ENCODE data around the gene SLC41A3.
"Not testable (repeated sequence)": the region's sequence is repeated elsewhere in the genome, so short reads cannot be mapped to it uniquely, and the experiment has no call there.

Gene SLC41A3

GRCh38 chr3:126084768-126085180 lies 850 bp upstream of the SLC41A3 start:
- DNase-seq (ENCODE audit: insufficient read length, low spot score) = no peak
- no peak for FAIRE-seq

GRCh38 chr3:126083511-126083912 lies 412 bp downstream of the SLC41A3 start:
- FAIRE-seq (peak; percentile 55), DNase-seq (ENCODE audit: insufficient read length, low spot score) (peak; percentile 41)

GRCh38 chr3:126083138-126083445 lies 832 bp downstream of the SLC41A3 start:
- FAIRE-seq (no peak), DNase-seq (ENCODE audit: insufficient read length, low spot score) (no peak)

DNA sequence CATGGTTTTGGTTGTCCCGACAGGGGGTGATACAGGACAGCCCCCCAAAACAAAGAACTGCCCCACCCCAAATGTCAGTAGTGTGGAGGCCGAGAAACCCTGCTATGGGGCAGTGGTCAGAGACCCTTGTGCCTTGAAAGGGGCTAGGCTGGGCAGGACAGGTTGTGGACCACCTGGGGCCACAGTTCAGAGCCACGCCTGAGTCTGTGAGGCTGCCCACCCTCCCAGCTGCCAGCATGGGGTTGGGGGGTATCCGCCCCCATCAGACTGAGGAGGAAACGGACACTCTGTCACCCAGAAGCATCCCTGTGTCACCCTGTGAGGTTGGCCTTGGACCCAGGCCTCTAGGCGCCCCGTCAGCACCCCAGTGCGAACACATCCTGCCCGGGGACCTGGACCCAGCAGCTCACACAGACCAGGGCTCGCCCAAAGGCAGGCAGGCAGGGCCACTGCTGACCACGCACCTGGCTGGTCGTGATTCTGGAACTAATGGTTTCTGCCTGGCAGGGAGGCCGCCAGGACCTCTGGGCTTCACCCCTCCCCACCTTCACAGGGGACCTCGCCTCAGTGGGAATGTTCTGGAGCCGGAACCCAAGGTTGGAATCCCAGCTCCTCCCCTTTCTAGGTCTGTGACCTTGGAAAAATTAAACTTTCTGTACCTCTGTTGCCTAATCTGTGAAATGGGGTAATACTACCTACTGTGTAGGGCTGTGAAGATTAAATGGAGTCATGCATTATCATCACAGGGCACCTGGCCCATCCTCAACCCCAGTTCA lies 1.4 kb downstream of the SLC41A3 start:
- FAIRE-seq = no peak
- DNase-seq (ENCODE audit: insufficient read length, low spot score) = no peak

DNA sequence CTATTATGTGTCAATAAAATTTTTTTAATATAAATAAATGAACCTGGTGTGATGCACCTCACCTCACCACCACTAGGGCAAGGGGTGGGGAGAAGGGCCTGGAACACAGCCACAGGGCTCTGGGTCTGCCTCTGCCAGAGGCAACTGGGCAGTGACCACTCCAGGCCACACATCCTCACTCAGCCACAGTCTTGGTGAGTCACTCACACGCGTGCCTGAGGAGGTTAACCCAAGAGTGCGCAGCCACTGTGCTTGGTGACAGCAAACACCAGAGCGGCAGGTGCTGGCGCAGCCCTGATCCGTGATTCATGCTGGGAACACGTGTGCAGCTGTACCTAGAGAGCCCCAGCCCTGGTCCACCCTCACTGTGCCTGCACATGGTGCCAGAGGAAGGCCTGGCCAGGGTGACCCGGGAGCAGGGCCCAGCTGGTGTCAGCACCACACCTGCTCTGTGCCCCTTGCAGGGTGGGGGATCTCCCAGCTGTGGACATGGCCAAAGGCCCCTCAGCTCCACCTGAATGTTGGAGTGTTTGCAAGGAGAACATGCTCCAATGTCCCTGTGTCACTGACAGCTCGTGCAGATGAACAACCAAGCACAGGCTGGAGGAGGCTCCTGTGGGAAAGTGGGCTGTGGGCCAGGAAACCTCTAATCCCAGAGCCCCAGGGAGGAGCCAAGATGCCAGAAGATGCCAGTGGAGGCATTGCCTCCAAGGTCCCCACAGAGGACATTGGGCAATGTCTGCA lies 2.1 kb downstream of the SLC41A3 start:
- FAIRE-seq (no peak), DNase-seq (ENCODE audit: insufficient read length, low spot score) (no peak)

DNA sequence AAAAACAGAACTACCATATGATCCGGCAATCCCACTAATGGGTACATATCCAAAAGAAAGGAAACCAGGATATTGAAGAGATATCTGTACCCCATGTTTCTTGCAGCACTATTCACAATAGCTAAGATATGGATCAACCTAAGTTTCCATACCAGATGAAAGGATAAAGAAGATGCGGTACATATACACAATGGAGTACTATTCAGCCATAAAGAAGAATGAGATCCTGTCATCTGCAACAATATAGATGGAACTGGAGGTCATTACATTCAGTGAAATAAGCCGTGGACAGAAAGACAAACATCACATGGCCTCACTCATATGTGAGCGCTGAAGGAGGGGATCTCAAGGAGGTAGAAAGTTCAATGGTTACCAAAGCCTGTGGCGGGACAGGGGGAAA lies 3.0 kb downstream of the SLC41A3 start:
- DNase-seq (ENCODE audit: insufficient read length, low spot score) (no peak), FAIRE-seq (no peak)

GRCh38 chr3:126078866-126079265 lies 5.1 kb downstream of the SLC41A3 start:
- FAIRE-seq = no peak
- no peak for DNase-seq (ENCODE audit: insufficient read length, low spot score)

DNA sequence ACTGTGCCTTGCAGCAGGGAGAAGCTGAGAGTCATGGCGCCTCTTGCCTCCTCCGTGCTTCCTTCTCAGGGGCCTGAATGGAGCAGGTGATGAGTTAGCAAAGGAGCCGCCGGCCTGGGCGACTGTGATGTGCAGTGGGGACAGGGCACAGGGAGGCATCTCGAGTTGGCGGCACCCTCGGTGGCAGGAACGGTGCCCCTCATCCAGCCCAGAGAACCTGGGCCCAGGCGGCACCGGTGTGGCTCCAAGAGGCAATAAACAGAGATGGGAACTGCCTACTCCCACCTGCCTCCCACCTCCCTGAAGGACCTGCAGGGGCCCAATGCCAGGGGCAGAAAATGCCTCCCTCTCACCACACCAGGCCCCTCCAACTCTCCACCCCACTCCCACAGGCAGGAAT lies 6.2 kb downstream of the SLC41A3 start:
- no peak for DNase-seq (ENCODE audit: insufficient read length, low spot score)
- no peak for FAIRE-seq

GRCh38 chr3:126076140-126076539 lies 7.8 kb downstream of the SLC41A3 start:
- DNase-seq (ENCODE audit: insufficient read length, low spot score) (no peak), FAIRE-seq (peak; percentile 60)

GRCh38 chr3:126070146-126070545 lies 13.8 kb downstream of the SLC41A3 start:
- DNase-seq (ENCODE audit: insufficient read length, low spot score) (no peak), FAIRE-seq (no peak)

DNA sequence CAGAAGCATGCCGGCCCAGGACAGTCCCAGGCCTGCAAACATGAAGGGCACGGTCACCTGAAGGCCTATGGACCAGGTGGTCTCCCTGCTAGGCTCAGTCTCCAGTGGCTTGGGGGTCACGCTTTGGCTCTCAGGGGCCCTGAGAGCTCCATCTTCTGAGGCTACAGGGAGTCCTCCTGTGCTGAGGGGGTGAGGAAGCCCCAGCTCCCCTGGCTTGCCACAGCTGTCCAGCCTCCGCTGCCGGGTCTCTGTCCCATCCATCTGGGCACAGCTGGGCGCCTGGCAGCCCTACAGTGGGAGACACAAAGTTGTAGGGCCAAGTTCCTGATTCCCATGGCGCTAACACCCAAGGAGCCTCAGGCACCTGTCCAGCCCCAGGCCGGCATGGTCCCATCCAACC lies 16.0 kb downstream of the SLC41A3 start:
- FAIRE-seq (no peak), DNase-seq (ENCODE audit: insufficient read length, low spot score) (no peak)

- FAIRE-seq; DNase-seq (ENCODE audit: insufficient read length, low spot score): not testable (repeated sequence)
These were observed 17.2 kb downstream of the SLC41A3 start for GRCh38 chr3:126066676-126067075.

DNA sequence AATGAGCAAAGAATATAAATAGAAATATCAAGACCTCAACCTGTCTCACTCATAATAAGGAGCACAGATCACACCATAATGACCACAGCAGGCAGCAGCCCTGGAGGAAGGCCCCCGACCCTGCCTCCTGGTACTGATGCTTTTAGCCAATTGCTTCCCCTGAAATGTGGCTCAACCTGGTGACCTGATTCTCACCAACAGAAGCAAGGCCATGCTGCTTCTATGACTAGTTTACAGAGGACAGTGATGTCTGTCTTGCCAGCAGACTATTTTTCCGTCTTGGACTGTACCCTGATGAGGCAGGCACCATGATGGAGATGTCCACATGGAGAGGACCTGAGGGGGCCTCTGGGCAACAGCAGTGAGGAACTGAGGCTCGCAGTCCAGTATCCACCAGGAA lies 18.0 kb downstream of the SLC41A3 start:
- no peak for DNase-seq (ENCODE audit: insufficient read length, low spot score)
- no peak for FAIRE-seq

- DNase-seq (ENCODE audit: insufficient read length, low spot score) (no peak), FAIRE-seq (no peak)
These were observed 19.2 kb downstream of the SLC41A3 start for GRCh38 chr3:126064627-126065258.

DNA sequence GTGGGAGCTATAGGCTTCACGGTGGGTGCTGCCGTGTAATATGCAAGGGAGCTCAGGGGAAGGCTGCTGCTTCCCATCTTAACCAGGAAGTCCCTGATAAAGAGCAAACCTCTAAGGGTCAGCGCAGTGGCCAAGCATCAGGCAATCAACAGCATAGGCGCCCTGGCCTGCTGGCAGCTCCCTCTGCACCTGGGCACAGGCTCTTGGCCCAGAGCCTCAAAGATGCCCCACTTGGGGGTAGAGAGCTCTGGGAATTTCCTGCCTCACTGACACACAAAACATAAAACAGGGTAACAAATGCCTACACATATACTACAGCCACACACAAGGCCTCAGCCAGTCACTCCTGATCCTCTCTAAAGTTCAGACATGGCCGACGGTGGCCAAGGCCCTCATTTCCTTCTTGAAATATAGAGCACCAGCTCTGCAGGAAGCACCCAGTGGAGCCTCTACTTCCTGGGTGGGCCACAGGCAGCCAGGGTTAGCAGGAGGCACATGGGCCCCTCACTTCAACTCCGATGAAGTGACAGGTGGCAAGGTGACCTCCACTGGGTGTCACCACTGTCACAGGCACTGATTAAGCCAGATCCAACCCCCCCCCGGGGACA lies 20.5 kb downstream of the SLC41A3 start:
- no peak for FAIRE-seq
- DNase-seq (ENCODE audit: insufficient read length, low spot score) = no peak

GRCh38 chr3:126061301-126062032 lies 22.5 kb downstream of the SLC41A3 start:
- DNase-seq (ENCODE audit: insufficient read length, low spot score) (no peak), FAIRE-seq (no peak)

- FAIRE-seq (no peak), DNase-seq (ENCODE audit: insufficient read length, low spot score) (no peak)
These were observed 23.2 kb downstream of the SLC41A3 start for GRCh38 chr3:126060613-126061145.

DNA sequence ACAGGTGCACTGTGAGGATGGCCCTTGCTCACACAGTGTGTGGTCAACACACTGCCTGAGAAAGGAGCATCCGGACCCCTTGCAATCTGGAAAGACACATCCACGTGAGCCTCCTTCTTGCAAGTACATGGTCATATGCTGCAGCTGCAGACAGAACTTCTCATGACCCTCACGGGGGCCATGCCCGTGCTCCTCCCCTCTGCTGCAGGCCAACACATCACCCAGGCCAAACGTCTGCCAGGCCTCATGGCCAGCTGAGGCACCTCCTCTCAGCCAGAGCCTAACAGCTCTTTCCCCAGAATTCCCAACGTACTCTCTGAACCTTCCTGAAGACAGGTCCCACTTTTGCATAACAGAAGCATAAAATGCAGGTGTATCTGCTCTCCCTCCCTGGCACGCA lies 25.3 kb downstream of the SLC41A3 start:
- DNase-seq (ENCODE audit: insufficient read length, low spot score) = no peak
- no peak for FAIRE-seq

DNA sequence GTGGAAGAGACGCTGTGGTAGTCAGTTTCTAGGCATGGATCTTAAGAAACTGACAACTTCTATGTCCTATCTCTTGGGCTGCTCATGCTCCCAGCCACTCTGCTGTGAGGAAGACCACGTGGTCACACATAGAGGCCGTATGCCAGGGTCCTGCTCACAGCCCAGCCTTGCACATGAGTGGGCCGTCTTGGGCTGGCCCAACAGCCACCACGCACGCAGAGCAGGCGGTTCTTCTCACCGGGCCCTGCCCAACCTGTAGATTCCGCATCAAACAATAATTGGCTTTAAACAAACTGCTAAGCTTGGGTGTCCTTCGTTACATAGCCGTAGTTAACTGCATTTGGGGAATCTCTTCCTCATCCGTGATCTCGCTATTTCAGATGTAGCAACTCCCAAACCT lies 26.0 kb downstream of the SLC41A3 start:
- DNase-seq (ENCODE audit: insufficient read length, low spot score) (no peak), FAIRE-seq (no peak)

- no peak for FAIRE-seq
- no peak for DNase-seq (ENCODE audit: insufficient read length, low spot score)
These were observed 26.5 kb downstream of the SLC41A3 start for GRCh38 chr3:126057501-126057819.
